ENCODE measurements around the gene ZNF609. TPM values are rescaled to one million over a fixed set of nuclear protein-coding genes. Genes with fewer than 3 reads are reported as not detected.

Gene ZNF609
- total RNA-seq, 1 donor from 2014 or later = 33.1 TPM

- Histone ChIP-seq H3K27me3 (no peaks in the 10 kb centered on the region), H3K4me3 (no peak overlapping the region), H3K36me3 (no peaks in the 10 kb centered on the region), H3K4me1 (peaks cover 31% of the 10 kb centered on the region), H3K27ac (no peak overlapping the region), H3K9me3 (no peaks in the 10 kb centered on the region)
- no peak for TF ChIP-seq CTCF (IDR thresholded peaks at IDR 0.05)
- intact Hi-C loops (cut with DNase I) = no loop called here
- no peak for DNase-seq (ENCODE audit: extremely low spot score in 2 of 2)
Measured at GRCh38 chr15:64634027-64634426, 173.6 kb downstream of the ZNF609 start.

GRCh38 chr15:64634576-64635498, 174.5 kb downstream of the ZNF609 start:
- no peak for DNase-seq (ENCODE audit: extremely low spot score in 2 of 2)
- TF ChIP-seq POLR2AphosphoS5 (IDR thresholded peaks at IDR 0.05; ENCODE audit: insufficient read depth in 1 of 2, low read depth in 1 of 2) (no peak), CTCF (IDR thresholded peaks at IDR 0.05) (no peak), POLR2A (IDR thresholded peaks at IDR 0.05) (no peak)
- no peak overlapping the region for H3K4me3 ChIP-seq
- intact Hi-C loops (cut with DNase I) = no loop called here
- no peaks in the 10 kb centered on the region for H3K36me3 ChIP-seq
- H3K27me3 ChIP-seq = no peaks in the 10 kb centered on the region
- no peaks in the 10 kb centered on the region for H3K9me3 ChIP-seq
- H3K27ac ChIP-seq = no peak overlapping the region
- H3K4me1 ChIP-seq = peaks cover 39% of the 10 kb centered on the region

- TF ChIP-seq CTCF (IDR thresholded peaks at IDR 0.05) (no peak), POLR2A (IDR thresholded peaks at IDR 0.05) (no peak), POLR2AphosphoS5 (IDR thresholded peaks at IDR 0.05; ENCODE audit: insufficient read depth in 1 of 2, low read depth in 1 of 2) (peak in 1 of 2 donors; percentile 23)
- DNase-seq (ENCODE audit: extremely low spot score in 2 of 2) = no peak
- intact Hi-C loops (cut with DNase I) = no loop called here
- no peaks in the 10 kb centered on the region for H3K36me3 ChIP-seq
- no peak overlapping the region for H3K4me3 ChIP-seq
- peaks cover 49% of the 10 kb centered on the region for H3K4me1 ChIP-seq
- no peaks in the 10 kb centered on the region for H3K9me3 ChIP-seq
- no peaks in the 10 kb centered on the region for H3K27me3 ChIP-seq
- H3K27ac ChIP-seq = peak overlapping the region; percentile 25
Measured at GRCh38 chr15:64635499-64636495, 175.4 kb downstream of the ZNF609 start.

- H3K27me3 ChIP-seq = no peaks in the 10 kb centered on the region
- no peak for TF ChIP-seq POLR2AphosphoS5 (IDR thresholded peaks at IDR 0.05; ENCODE audit: insufficient read depth in 1 of 2, low read depth in 1 of 2)
- TF ChIP-seq CTCF (IDR thresholded peaks at IDR 0.05) = no peak
- no peak for TF ChIP-seq POLR2A (IDR thresholded peaks at IDR 0.05)
- H3K27ac ChIP-seq = no peak overlapping the region
- H3K9me3 ChIP-seq = no peaks in the 10 kb centered on the region
- intact Hi-C loops (cut with DNase I) = no loop called here
- H3K4me1 ChIP-seq = peaks cover 50% of the 10 kb centered on the region
- H3K4me3 ChIP-seq = no peak overlapping the region
- no peak for DNase-seq (ENCODE audit: extremely low spot score in 2 of 2)
- H3K36me3 ChIP-seq = no peaks in the 10 kb centered on the region
Measured at GRCh38 chr15:64636556-64636955, 176.2 kb downstream of the ZNF609 start.
